Osteoblast (primary cell): ENCODE results near the gene ECPAS. TPM values are rescaled to one million over a fixed set of nuclear protein-coding genes. Genes with fewer than 3 reads are reported as not detected.
A peak's percentile ranks its signal among the peaks of the same experiment; 100 is the strongest.

ENCODE experiments used
- DNase-seq: peaks from one replicate; pipeline ENCODE4 v3.0.0; 2011; ENCODE audit warnings: low spot score, mixed read lengths; ENCODE audit not compliant: insufficient read length; ENCODE audit errors: missing footprints
- H2AFZ ChIP-seq: 2 replicates; pipeline ENCODE4 v1.6.0; 2011; ENCODE audit warnings: mild to moderate bottlenecking, low read length
- H3K27ac ChIP-seq: 2 replicates; pipeline ENCODE4 v1.5.1; 2011; ENCODE audit warnings: mild to moderate bottlenecking, low read depth, low read length, moderate library complexity
- H3K27me3 ChIP-seq: 2 replicates; pipeline ENCODE4 v1.6.0; 2012; ENCODE audit warnings: mild to moderate bottlenecking, control low read depth, inconsistent platforms, low read length, moderate library complexity; ENCODE audit not compliant: insufficient read depth
- H3K36me3 ChIP-seq: 2 replicates; pipeline ENCODE4 v1.5.1; 2011; ENCODE audit warnings: mild to moderate bottlenecking, low read length, control low read depth, moderate library complexity; ENCODE audit not compliant: insufficient read depth
- H3K4me1 ChIP-seq: 2 replicates; pipeline ENCODE4 v1.5.1; 2011; ENCODE audit warnings: mild to moderate bottlenecking, low read length, control low read depth, moderate library complexity; ENCODE audit not compliant: insufficient read depth
- H3K4me2 ChIP-seq: 2 replicates; pipeline ENCODE4 v1.6.0; 2011; ENCODE audit warnings: mild to moderate bottlenecking, low read length; ENCODE audit not compliant: insufficient read depth
- H3K4me3 ChIP-seq: fragments of 200-600 bp; sonication (generic); 3 replicates; pipeline ENCODE4 v1.5.1; 2012; ENCODE audit warnings: mild to moderate bottlenecking, low read length, inconsistent platforms; ENCODE audit not compliant: insufficient read depth
- H3K79me2 ChIP-seq: 2 replicates; pipeline ENCODE4 v1.6.0; 2012; ENCODE audit warnings: mild to moderate bottlenecking, low read length, control low read depth, inconsistent platforms; ENCODE audit not compliant: insufficient read depth
- H3K9me3 ChIP-seq: 2 replicates; pipeline ENCODE4 v1.5.1; 2011; ENCODE audit warnings: low read depth, low read length, control low read depth
- H4K20me1 ChIP-seq: 2 replicates; pipeline ENCODE4 v1.6.0; 2012; ENCODE audit warnings: mild to moderate bottlenecking, low read length, control low read depth; ENCODE audit not compliant: insufficient read depth
- total RNA-seq: library from RNA; depleted of rRNA; stranded (reverse); fragments of >200 nt; gene quantifications from 2 replicates; pipeline ENCODE4 v1.2.3, GENCODE V29; 2012
- TF ChIP-seq, protein P1 (sequence below): IDR thresholded peaks from 2 replicates; pipeline ENCODE4 v1.5.1; 2011; ENCODE audit warnings: mild to moderate bottlenecking, low read depth, low read length, moderate library complexity; ENCODE audit errors: extremely low read depth

Gene ECPAS
- total RNA-seq, 1 donor: 117 TPM

DNA sequence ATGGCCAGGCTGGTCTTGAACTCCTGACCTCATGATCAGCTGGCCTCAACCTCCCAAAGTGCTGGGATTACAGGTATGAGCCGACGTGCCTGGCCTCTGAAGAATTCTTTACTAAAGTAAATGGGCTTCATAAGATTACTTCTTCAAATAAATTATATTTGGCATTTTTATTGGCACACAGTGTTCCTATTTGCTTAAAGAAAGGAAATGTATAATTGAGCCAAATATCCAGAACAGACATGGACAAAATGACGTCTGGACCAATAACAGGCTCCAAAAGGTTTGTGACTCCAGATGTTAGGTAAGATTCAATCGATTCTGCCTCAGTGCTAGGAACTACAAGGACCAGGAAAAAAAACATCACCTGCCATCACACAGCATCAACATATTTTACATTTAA is 40.7 kb downstream of the ECPAS start:
- no peak overlapping the region for H2AFZ ChIP-seq
- peaks cover 51% of the 10 kb centered on the region for H3K36me3 ChIP-seq
- peaks cover 6% of the 10 kb centered on the region for H4K20me1 ChIP-seq
- no peaks in the 10 kb centered on the region for H3K9me3 ChIP-seq
- H3K4me2 ChIP-seq: no peak overlapping the region
- no peak for DNase-seq
- TF ChIP-seq, protein P1, sequence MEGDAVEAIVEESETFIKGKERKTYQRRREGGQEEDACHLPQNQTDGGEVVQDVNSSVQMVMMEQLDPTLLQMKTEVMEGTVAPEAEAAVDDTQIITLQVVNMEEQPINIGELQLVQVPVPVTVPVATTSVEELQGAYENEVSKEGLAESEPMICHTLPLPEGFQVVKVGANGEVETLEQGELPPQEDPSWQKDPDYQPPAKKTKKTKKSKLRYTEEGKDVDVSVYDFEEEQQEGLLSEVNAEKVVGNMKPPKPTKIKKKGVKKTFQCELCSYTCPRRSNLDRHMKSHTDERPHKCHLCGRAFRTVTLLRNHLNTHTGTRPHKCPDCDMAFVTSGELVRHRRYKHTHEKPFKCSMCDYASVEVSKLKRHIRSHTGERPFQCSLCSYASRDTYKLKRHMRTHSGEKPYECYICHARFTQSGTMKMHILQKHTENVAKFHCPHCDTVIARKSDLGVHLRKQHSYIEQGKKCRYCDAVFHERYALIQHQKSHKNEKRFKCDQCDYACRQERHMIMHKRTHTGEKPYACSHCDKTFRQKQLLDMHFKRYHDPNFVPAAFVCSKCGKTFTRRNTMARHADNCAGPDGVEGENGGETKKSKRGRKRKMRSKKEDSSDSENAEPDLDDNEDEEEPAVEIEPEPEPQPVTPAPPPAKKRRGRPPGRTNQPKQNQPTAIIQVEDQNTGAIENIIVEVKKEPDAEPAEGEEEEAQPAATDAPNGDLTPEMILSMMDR: no peak
- no peaks in the 10 kb centered on the region for H3K27me3 ChIP-seq
- H3K4me3 ChIP-seq: no peak overlapping the region
- no peak overlapping the region for H3K27ac ChIP-seq
- H3K4me1 ChIP-seq: peaks cover 4% of the 10 kb centered on the region
- peaks cover 18% of the 10 kb centered on the region for H3K79me2 ChIP-seq

DNA sequence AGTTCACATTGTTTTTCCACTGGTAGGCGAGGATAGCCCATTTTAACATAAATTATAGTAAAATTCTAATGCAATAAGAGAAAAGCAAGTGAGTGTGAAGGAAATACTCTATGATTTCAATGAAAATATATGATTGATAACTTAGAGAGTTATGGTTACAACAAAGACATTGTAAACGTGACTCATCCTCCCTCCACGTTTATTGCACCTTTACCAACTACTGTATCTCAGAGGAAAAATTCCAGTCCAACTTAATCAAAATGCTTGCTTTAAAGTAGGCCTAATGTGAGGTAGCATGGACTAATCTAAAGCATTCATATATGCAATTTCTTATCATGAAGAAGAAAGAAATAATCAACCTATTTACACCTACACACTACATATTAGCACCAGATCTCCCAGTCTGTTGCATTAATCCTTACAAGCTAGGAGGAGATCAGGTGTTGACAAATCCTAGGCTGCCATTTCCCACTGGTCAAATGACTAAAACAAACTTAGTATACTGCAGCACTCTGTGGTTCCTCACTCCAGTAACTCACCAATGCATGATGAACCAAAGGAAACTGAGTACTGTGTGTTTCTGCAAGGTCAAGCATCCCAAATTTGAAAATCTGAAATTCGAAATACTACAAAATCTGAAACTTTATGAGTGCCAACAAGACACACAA is 41.7 kb downstream of the ECPAS start:
- Histone ChIP-seq H2AFZ (no peak overlapping the region), H3K4me2 (no peak overlapping the region), H3K36me3 (peaks cover 59% of the 10 kb centered on the region), H3K4me1 (peaks cover 4% of the 10 kb centered on the region), H3K4me3 (no peak overlapping the region), H3K27ac (no peak overlapping the region), H3K27me3 (no peaks in the 10 kb centered on the region), H4K20me1 (peaks cover 8% of the 10 kb centered on the region), H3K9me3 (no peaks in the 10 kb centered on the region), H3K79me2 (peaks cover 17% of the 10 kb centered on the region)
- TF ChIP-seq, protein P1: no peak
- DNase-seq: peak; percentile 25

DNA sequence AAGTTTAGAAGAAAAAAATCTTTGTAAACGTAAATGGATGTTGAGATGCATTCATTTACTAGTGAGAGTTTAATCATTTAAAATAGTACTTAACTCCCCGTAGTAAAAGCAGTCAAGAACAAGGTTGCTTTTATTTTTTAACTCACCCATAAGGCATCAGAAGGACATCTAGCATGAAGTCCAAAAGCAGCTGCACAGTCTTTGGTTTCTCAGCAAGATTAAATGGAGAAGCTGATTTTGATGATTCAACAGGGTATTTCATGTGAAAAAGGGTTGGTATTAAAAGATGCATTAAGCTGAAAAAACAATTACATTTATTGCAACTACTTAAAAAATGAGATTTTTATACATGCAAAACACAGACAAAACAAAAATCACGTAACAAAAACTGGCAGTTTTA is 44.0 kb downstream of the ECPAS start:
- no peak overlapping the region for H3K27ac ChIP-seq

DNA sequence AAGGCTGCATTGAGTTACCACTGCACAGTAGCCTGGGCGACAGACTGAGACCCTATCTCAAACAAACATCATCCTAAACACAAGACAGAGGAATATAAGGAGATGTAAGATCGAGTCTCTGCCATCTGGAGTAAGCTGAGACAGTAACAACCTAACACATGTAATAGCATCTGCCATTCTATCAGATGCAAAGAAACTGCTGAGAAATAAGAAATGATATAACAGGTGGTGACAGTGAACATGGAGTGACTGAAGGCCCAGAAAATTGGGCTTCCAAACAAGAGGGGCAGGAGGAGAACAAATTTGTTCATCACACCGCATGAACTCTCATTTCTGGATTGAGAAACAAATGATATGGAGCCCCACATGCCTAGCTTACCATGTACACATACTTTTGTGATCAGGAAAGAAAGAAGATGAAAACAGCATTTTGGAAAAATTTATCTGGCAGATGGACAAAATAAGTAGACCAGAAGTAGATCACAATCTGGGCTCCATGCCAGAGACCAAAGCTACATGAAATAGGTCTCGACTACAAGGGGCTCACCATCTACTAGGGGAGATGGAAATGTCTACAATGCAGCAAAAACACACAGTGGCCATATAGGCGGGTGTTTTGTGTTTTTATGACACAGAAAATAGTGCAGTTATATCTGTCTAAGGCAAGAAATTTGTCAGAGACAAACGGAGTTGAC is 45.5 kb downstream of the ECPAS start:
- Histone ChIP-seq H3K4me2 (no peak overlapping the region), H3K27me3 (no peaks in the 10 kb centered on the region), H3K27ac (no peak overlapping the region), H3K4me1 (peaks cover 4% of the 10 kb centered on the region), H3K79me2 (peaks cover 5% of the 10 kb centered on the region), H2AFZ (no peak overlapping the region), H3K36me3 (peaks cover 61% of the 10 kb centered on the region), H4K20me1 (peaks cover 8% of the 10 kb centered on the region), H3K9me3 (no peaks in the 10 kb centered on the region), H3K4me3 (no peak overlapping the region)
- TF ChIP-seq, protein P1: no peak
- no peak for DNase-seq

More for the DNA sequence above, 44.0 kb downstream of the ECPAS start:
- TF ChIP-seq, protein P1: no peak
- Histone ChIP-seq H2AFZ (no peak overlapping the region), H3K27me3 (no peaks in the 10 kb centered on the region), H3K4me3 (no peak overlapping the region), H4K20me1 (peaks cover 8% of the 10 kb centered on the region), H3K79me2 (peaks cover 8% of the 10 kb centered on the region), H3K36me3 (peaks cover 67% of the 10 kb centered on the region), H3K4me1 (peaks cover 4% of the 10 kb centered on the region), H3K4me2 (no peak overlapping the region), H3K9me3 (no peaks in the 10 kb centered on the region)
- DNase-seq: no peak
